HepG2 (cell line): ENCODE measurements around the gene NEK8. TPM values are rescaled to one million over a fixed set of nuclear protein-coding genes. Genes with fewer than 3 reads are reported as not detected.
A peak's percentile ranks its signal among the peaks of the same experiment; 100 is the strongest.

ENCODE experiments used
- HDAC2 ChIP-seq: sonication (generic); formaldehyde crosslinking; IDR thresholded peaks from 2 replicates; pipeline ENCODE4 v1.4.0; 2020; ENCODE audit warnings: missing genetic modification reagents
- ISL2 ChIP-seq: sonication (generic); formaldehyde crosslinking; IDR thresholded peaks from 2 replicates; pipeline ENCODE4 v1.5.0; 2020; ENCODE audit warnings: missing genetic modification reagents
- SIN3B ChIP-seq: fragments of 150-350 bp; IDR thresholded peaks from 2 replicates; pipeline ENCODE4 v1.6.1; 2014; ENCODE audit warnings: low read length
- TBX2 ChIP-seq: sonication (generic); formaldehyde crosslinking; IDR thresholded peaks from 2 replicates; pipeline ENCODE4 v1.5.0; 2020; ENCODE audit warnings: missing genetic modification reagents, mild to moderate bottlenecking, borderline replicate concordance
- XBP1 ChIP-seq: sonication (generic); formaldehyde crosslinking; IDR thresholded peaks from 2 replicates; pipeline ENCODE4 v1.5.0; 2020; ENCODE audit warnings: missing genetic modification reagents
- ZBTB7B ChIP-seq: sonication (generic); formaldehyde crosslinking; IDR thresholded peaks from 2 replicates; pipeline ENCODE4 v1.4.0; 2020; ENCODE audit warnings: missing genetic modification reagents
- ZNF7 ChIP-seq: IDR thresholded peaks from 2 replicates; pipeline ENCODE4 v1.6.1; 2016; ENCODE audit warnings: missing biosample characterization, missing genetic modification reagents
- ZSCAN25 ChIP-seq: sonication (generic); formaldehyde crosslinking; IDR thresholded peaks from 2 replicates; pipeline ENCODE4 v1.8.0; 2022; ENCODE audit warnings: mild to moderate bottlenecking, missing genetic modification reagents
- polyA plus RNA-seq, 8 experiments: library from polyadenylated mRNA; depleted of rRNA in 3 of 8; stranded (reverse) in 7 of 8; unstranded in 1 of 8; fragments of >200 nt; fragmentation: Illumina TruSeq in 4 of 8; extraction: Trizol in 4 of 8; gene quantifications; 2 replicates each; pipeline versions ENCODE4 v1.2.1 to v1.2.3, GENCODE V29; 2011 to 2016; ENCODE audit warnings: low read depth in 4 of 8, missing spikeins in 1 of 8, mixed read lengths in 1 of 8; ENCODE audit not compliant: insufficient read depth in 1 of 8
- total RNA-seq, 5 experiments: library from RNA; depleted of rRNA; stranded (reverse); fragments of >200 nt; fragmentation: Illumina TruSeq; extraction: Trizol; gene quantifications; 2 replicates each; pipeline ENCODE4 v1.2.3, GENCODE V29; 2016; ENCODE audit warnings: low read depth in 1 of 5
- TF ChIP-seq, protein P1 (sequence below): sonication (generic); formaldehyde crosslinking; IDR thresholded peaks from 2 replicates; pipeline ENCODE4 v1.5.0; 2020; ENCODE audit warnings: missing genetic modification reagents
- TF ChIP-seq, protein P2 (sequence below): sonication (generic); formaldehyde crosslinking; IDR thresholded peaks from 2 replicates; pipeline ENCODE4 v1.8.1; 2023; ENCODE audit warnings: mild to moderate bottlenecking, missing genetic modification reagents, borderline replicate concordance
- TF ChIP-seq, protein P3 (sequence below): sonication (generic); formaldehyde crosslinking; IDR thresholded peaks from 2 replicates; pipeline ENCODE4 v1.5.0; 2020; ENCODE audit warnings: missing genetic modification reagents, mild to moderate bottlenecking, borderline replicate concordance
- TF ChIP-seq, protein P4 (sequence below): IDR thresholded peaks from 2 replicates; pipeline ENCODE4 v1.6.1; 2016; ENCODE audit warnings: mild to moderate bottlenecking
- TF ChIP-seq, protein P5 (sequence below), 2 experiments: sonication (generic) in 1 of 2; formaldehyde crosslinking in 1 of 2; IDR thresholded peaks; 2 replicates each; pipeline versions ENCODE4 v1.4.0 to v1.6.1; 2016 to 2020; ENCODE audit warnings: borderline replicate concordance in 1 of 2, low read depth in 1 of 2, mild to moderate bottlenecking in 1 of 2, missing genetic modification reagents in 1 of 2
- TF ChIP-seq, protein P6 (sequence below): sonication (generic); formaldehyde crosslinking; IDR thresholded peaks from 2 replicates; pipeline ENCODE4 v1.8.1; 2023; ENCODE audit warnings: missing genetic modification reagents, inconsistent platforms, borderline replicate concordance
- TF ChIP-seq, protein P7 (sequence below): sonication (generic); formaldehyde crosslinking; conservative IDR thresholded peaks from 2 replicates; pipeline ENCODE4 v1.4.0; 2020; ENCODE audit warnings: missing genetic modification reagents
- TF ChIP-seq, protein P8 (sequence below): sonication (generic); formaldehyde crosslinking; IDR thresholded peaks from 2 replicates; pipeline ENCODE4 v1.4.0; 2020; ENCODE audit warnings: mild to moderate bottlenecking, missing genetic modification reagents

NEK8 gene
- total and polyA plus RNA-seq, 2 of the 13 experiments (the other 11 are each of a cell fraction or from before 2014, with no cell fraction given) = 5.8 to 13.5 TPM

DNA sequence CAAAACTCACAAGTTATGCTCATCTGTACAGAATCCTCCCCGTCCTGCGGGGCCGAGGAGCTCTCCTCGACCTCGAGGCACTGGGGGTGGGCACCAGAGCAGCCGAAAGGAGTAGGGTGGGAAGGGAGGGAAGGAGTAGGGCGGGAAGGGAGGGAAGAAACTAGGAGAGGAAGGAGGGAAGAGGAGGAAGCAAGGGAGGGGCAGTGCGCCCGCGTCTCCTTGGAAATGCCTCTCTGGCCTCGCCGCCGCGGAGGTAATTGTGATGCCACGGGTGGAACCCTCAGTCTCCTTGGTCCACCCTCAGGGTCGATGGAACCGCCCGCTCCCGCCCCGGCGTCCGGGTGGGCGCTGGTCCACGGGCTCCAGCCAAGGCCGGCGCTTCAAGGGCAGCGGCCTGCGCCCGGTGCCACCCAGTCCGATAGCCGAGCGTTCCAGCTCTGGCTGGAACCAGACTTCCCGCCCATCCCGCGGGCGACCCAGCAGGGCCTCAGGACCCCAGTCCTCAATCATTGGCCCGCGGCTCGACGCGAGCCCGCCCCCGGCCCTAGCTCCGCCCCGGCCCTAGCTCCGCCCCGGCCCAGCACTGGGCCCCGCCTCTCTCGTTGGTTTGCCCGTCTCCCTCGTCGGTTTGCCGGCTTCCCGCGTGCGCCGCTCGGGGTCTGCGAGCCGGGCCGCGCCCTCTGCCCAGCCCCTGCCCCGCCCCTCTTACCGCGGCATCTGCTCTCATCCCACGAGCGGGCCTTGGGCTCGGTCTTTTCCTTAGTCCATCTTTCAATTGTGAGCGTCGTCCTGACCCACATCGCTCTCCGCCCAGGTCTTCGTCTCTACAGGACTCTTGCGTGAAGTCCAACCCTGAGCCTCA lies 17.5 kb upstream of the NEK8 start (continued):
- TF ChIP-seq, protein P1, sequence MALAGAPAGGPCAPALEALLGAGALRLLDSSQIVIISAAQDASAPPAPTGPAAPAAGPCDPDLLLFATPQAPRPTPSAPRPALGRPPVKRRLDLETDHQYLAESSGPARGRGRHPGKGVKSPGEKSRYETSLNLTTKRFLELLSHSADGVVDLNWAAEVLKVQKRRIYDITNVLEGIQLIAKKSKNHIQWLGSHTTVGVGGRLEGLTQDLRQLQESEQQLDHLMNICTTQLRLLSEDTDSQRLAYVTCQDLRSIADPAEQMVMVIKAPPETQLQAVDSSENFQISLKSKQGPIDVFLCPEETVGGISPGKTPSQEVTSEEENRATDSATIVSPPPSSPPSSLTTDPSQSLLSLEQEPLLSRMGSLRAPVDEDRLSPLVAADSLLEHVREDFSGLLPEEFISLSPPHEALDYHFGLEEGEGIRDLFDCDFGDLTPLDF (CRISPR knock-in tag) = peak; percentile 85
- peak; percentile 71; the same call in 1 of the 2 replicates for TF ChIP-seq ZBTB7B (CRISPR knock-in tag)
- TF ChIP-seq ZNF7 = no peak
- TF ChIP-seq, protein P2, sequence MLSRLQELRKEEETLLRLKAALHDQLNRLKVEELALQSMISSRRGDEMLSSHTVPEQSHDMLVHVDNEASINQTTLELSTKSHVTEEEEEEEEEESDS = 0 out of 2 replicates have a peak, but pooled peaks have one; percentile 61
- TF ChIP-seq, protein P3, sequence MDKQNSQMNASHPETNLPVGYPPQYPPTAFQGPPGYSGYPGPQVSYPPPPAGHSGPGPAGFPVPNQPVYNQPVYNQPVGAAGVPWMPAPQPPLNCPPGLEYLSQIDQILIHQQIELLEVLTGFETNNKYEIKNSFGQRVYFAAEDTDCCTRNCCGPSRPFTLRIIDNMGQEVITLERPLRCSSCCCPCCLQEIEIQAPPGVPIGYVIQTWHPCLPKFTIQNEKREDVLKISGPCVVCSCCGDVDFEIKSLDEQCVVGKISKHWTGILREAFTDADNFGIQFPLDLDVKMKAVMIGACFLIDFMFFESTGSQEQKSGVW (CRISPR knock-in tag) = no peak
- peak; percentile 40; the same call in 1 of the 2 replicates for TF ChIP-seq ZSCAN25
- TF ChIP-seq, protein P4, sequence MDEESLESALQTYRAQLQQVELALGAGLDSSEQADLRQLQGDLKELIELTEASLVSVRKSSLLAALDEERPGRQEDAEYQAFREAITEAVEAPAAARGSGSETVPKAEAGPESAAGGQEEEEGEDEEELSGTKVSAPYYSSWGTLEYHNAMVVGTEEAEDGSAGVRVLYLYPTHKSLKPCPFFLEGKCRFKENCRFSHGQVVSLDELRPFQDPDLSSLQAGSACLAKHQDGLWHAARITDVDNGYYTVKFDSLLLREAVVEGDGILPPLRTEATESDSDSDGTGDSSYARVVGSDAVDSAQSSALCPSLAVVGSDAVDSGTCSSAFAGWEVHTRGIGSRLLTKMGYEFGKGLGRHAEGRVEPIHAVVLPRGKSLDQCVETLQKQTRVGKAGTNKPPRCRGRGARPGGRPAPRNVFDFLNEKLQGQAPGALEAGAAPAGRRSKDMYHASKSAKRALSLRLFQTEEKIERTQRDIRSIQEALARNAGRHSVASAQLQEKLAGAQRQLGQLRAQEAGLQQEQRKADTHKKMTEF (CRISPR knock-in tag) = peak; percentile 75
- 0 out of 2 replicates have a peak, but pooled peaks have one; percentile 36 for TF ChIP-seq SIN3B
- TF ChIP-seq ISL2 (CRISPR knock-in tag) = peak; percentile 46; the same call in 1 of the 2 replicates
- peak; percentile 57; the same call in 1 of the 2 replicates for TF ChIP-seq HDAC2
- TF ChIP-seq XBP1 = no peak
- TF ChIP-seq, protein P5, sequence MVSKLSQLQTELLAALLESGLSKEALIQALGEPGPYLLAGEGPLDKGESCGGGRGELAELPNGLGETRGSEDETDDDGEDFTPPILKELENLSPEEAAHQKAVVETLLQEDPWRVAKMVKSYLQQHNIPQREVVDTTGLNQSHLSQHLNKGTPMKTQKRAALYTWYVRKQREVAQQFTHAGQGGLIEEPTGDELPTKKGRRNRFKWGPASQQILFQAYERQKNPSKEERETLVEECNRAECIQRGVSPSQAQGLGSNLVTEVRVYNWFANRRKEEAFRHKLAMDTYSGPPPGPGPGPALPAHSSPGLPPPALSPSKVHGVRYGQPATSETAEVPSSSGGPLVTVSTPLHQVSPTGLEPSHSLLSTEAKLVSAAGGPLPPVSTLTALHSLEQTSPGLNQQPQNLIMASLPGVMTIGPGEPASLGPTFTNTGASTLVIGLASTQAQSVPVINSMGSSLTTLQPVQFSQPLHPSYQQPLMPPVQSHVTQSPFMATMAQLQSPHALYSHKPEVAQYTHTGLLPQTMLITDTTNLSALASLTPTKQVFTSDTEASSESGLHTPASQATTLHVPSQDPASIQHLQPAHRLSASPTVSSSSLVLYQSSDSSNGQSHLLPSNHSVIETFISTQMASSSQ (IDR thresholded peaks at IDR 0.05; ENCODE audit: low read depth) = no peak
- TF ChIP-seq, protein P5 (CRISPR knock-in tag; IDR thresholded peaks at IDR 0.05; ENCODE audit: borderline replicate concordance) = peak; percentile 56; the same call in 1 of the 2 replicates
- peak; percentile 56 for TF ChIP-seq TBX2 (CRISPR knock-in tag)
- TF ChIP-seq, protein P6, sequence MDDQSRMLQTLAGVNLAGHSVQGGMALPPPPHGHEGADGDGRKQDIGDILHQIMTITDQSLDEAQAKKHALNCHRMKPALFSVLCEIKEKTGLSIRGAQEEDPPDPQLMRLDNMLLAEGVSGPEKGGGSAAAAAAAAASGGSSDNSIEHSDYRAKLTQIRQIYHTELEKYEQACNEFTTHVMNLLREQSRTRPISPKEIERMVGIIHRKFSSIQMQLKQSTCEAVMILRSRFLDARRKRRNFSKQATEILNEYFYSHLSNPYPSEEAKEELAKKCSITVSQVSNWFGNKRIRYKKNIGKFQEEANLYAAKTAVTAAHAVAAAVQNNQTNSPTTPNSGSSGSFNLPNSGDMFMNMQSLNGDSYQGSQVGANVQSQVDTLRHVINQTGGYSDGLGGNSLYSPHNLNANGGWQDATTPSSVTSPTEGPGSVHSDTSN = 0 out of 2 replicates have a peak, but pooled peaks have one; percentile 26
- TF ChIP-seq, protein P7, sequence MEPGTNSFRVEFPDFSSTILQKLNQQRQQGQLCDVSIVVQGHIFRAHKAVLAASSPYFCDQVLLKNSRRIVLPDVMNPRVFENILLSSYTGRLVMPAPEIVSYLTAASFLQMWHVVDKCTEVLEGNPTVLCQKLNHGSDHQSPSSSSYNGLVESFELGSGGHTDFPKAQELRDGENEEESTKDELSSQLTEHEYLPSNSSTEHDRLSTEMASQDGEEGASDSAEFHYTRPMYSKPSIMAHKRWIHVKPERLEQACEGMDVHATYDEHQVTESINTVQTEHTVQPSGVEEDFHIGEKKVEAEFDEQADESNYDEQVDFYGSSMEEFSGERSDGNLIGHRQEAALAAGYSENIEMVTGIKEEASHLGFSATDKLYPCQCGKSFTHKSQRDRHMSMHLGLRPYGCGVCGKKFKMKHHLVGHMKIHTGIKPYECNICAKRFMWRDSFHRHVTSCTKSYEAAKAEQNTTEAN (CRISPR knock-in tag) = no peak; the same call in none of the 2 replicates
- TF ChIP-seq, protein P8, sequence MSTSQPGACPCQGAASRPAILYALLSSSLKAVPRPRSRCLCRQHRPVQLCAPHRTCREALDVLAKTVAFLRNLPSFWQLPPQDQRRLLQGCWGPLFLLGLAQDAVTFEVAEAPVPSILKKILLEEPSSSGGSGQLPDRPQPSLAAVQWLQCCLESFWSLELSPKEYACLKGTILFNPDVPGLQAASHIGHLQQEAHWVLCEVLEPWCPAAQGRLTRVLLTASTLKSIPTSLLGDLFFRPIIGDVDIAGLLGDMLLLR (CRISPR knock-in tag) = no peak
